HS-5 (cell line): ENCODE data around the gene NAALAD2.
A peak's percentile ranks its signal among the peaks of the same experiment; 100 is the strongest.
"Not testable (repeated sequence)": the region's sequence is repeated elsewhere in the genome, so short reads cannot be mapped to it uniquely, and the experiment has no call there.

Experiments used
- DNase-seq: peaks from one replicate; pipeline ENCODE4 v3.0.0-alpha.2; 2012; ENCODE audit warnings: low read depth

The NAALAD2 gene

DNA sequence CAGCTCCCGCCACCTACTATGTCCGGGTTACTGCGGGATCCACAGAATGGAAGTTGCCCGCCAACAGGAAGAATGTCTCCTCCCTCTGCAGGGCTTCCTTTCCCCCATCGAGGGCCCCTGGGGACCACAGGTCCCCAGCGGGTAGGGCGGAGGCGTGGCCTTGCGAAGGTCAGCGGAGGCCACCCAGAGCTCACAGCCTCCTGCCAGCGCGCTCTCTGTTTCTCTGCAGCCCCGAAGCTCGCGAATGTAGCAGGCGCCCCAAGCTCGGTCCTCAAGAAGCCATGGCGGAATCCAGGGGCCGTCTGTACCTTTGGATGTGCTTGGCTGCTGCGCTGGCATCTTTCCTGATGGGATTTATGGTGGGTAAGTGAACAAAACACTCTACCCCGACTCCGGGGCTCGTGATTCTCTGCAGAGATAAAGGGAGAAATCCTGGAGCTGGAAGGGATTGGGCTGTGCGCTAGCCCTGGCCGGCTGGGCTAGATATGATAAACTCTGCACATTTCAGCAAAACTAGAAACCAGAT, at the start of gene NAALAD2:
Gene NAALAD2, plus strand, starts transcription at position 186 of the 526 bp plus-strand sequence. Its CDS starts 96 bp downstream, at position 282.
- no peak for DNase-seq

DNA sequence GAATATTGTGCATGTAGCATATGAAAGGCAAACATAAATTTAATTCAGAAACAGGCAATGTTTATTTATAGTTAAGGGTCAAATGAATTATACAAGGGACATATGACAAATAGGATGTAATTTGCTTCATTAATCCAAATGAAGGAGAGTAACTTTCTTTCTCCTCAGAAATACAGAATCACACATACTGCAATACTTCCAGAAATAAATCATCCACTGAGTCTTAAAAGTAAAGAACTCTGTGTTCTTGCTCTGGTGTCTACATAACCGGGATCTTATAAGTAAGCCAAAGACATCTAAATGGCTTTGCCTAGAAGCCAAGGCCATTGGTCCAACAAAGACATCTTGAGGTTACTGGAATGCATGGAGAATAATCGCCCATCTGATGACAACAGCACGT, 48.8 kb upstream of the NAALAD2 start, which contains the start of gene UBTFL1:
Gene UBTFL1, plus strand, starts transcription at position 301 of the 400 bp plus-strand sequence. Its CDS starts 0 bp downstream, at position 301.
- DNase-seq, result not testable (repeated sequence)

DNA sequence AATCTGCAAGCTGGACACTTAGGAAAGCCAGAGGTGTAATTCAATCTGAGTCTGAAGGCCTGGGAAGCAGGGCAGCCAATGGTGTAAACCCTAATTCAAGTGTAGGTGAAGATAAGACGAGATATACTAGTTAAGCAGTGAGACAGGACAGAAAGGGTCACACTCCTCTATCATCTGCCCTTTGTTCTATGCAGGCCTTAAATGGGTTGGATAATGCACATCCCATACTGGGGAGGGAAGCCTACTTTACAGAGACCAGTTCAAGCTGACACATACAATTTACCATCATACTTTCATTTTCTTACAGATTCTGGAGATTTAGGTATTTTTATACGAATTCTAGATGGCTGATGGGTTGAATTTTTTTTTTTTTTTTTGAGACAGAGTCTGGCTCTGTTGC, 45.7 kb upstream of the NAALAD2 start:
- DNase-seq, result not testable (repeated sequence)

DNA sequence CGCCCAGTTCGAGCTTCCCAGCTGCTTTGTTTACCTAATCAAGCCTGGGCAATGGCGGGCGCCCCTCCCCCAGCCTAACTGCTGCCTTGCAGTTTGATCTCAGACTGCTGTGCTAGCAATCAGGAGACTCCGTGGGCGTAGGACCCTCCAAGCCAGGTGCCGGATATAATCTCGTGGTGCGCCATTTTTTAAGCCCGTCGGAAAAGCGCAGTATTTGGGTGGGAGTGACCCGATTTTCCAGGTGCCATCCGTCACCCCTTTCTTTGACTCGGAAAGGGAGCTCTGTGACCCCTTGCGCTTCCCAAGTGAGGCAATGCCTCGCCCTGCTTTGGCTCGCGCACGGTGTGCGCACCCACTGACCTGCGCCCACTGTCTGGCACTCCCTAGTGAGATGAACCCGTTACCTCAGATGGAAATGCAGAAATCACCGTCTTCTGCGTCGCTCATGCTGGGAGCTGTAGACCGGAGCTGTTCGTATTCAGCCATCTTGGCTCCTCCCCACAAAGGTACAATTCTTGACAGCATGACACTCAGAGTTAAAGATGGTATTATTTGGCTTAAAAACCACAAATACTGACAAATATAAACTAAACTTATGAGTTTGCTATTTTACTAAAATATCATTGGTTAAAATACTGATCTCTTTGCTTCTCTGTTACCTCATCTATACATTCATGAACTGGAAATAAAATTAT, 39.1 kb upstream of the NAALAD2 start:
- not testable (repeated sequence) for DNase-seq

DNA sequence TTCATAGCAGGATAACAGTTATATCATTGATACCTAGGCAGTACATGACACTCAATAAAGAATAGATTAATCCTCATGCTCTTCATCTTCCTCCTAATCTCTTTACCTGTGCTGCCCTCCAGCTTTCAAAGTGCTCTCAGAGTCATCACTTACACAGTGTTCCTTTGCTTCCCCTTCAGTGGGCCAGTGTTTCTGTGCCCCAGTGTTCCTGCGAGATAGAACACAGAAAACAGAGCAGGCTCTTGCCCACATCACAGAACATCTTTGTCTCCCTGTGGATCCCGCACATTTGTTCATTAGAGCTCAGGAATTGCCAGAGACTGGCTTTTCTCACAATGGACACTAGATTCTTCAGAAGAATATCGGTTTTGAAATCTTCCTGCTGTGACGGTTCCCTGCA, 36.2 kb upstream of the NAALAD2 start:
- DNase-seq, result not testable (repeated sequence)

DNA sequence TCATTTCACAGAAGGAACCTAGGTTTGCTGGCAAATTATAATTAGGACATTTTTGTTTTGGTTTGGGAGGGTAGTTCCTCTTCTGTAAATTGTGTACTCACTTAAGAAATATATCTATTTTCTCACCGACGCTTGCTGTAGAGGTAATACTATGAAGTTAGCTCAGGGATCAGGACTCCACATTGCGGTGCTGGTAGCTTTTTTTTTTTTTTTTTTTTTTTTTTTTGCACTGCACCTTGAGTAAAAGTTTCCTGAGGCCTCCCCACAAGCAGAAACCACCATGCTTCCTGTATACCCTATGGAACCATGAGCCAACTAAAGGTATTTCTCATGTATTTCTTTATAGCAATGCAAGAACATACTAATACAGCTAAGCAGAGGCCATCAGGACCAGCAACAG, 34.0 kb upstream of the NAALAD2 start:
- no peak for DNase-seq

DNA sequence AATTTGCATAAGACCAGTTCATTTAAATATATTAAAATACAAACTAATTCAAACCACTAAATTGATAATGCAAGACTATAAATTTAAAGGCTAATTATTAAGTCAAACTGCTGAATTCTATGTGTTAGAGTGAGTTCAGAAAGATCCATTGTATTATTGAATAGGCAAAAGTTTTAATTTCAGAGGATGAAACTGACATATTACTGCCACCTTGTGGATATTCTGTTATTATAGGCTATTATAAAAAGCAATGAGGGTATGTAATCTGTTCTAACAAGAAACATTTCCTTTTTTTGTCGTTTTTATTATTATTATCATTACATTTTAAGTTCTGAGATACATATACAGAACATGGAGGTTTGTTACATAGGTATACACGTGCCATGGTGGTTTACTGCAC, 20.9 kb upstream of the NAALAD2 start:
- peak; percentile 2 for DNase-seq

DNA sequence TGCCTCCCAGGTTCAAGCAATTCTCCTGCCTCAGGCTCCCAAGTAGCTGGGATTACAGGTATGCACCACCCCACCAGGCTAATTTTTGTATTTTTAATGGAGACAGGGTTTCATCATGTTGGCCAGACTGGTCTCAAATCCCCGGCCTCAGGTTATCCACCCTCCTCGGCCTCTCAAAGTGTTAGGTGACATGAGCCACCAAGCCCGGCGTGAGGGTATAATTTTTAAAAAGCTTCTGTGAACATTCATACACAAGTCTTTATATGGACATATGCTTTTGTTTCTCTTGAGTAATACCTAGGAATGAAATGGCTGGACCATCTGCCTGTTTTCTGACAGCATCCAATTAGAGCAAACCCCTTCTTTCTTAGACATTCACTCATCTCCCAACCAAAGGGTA, 14.3 kb upstream of the NAALAD2 start:
- no peak for DNase-seq

DNA sequence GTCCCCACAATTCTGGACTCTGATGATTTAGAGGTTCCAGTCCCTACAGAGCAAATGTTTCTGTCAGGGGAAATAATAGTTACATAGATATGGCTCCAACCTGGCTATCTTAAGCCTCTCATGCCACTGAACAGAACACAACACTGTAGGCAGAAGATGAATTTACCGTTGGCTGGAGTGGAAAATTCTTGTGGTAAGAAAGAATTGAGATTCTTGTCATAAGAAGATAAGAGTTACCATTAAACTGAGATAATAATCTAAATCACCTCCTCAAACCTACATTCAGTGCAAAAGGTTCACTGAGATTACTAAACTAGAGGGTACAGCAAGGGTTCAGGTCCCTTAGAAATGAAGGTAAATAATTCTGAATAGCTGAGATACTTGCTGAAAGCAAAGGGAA, 10.1 kb upstream of the NAALAD2 start:
- DNase-seq, result no peak

DNA sequence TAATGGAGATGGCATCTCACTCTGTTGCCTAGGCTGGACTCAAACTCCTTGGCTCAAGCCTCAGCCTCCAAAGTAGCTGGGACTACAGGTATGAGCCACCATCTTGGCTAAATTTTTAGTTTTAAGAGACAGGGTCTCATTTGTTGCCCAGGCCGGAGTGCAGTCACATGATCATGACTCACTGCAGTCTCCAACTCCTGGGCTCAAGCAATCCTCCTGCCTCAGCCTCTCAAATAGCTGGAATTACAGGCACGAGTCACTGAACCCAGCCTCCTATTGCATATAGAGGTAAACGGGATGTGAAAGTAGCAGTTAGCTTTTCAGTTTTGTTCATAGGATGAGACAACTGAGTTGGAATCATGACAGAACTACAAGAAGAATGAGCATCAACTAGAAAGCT, 9.5 kb upstream of the NAALAD2 start:
- no peak for DNase-seq

DNA sequence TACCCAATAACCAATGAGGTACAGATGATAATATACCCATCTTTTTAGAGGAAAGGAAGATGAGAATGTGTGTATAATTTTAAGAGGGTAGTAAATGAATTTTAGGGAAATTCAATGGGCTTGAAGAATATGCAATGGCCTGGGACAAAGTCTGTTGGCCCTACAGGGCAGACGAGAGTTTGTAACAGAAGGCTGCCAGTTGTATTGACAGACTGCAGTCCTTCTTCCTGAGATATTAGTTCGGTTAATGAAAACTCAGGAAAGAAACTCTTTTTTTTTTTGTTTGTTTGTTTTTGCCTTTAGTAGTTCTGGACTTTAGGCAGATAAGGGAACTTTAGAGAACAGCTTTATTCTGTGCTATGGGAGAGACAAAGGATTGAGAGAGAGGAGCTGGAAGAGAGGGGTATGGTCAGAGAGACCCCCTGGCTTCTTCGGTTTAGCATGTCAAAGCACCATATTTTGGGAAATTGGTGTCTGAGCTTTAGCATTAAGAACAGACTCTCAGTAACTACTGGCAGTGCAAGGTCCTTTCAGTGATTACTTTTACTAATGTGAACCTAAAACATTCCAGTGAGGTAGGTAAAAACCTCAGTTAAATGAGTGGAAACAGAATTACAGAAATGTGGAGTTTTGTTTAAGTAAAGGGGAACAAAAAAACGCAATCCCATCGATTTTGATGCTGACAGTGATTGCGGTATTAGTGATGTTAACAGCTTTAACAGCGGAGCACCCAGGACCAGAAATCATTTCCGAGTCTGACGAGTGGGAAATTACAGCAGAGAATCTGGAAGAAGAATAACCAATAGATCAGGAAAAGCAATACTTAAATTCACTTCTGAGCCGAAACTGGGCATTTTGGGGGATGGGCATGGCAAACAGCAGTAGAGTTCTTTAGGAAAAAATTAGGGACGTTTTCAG, 644 bp upstream of the NAALAD2 start:
- DNase-seq, result no peak

DNA sequence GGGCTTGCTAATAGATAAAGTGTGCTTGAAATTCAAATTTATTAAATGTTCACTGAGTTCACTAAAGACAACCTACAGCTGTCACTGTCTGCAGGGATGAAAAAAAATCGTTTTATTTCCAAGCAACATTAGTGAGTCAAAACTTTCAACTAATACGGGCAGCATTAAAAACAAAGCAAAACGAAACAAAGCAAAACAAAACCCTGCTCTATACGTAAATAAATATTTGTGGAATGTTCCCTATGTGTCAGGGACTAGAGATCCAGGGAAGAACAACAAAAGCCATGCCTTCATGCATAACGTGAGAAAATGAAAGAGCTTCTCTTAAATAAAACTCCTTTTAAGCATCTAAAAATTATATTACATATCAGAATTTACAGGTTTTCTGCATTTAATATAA, 553 bp downstream of the NAALAD2 start:
- no peak for DNase-seq

DNA sequence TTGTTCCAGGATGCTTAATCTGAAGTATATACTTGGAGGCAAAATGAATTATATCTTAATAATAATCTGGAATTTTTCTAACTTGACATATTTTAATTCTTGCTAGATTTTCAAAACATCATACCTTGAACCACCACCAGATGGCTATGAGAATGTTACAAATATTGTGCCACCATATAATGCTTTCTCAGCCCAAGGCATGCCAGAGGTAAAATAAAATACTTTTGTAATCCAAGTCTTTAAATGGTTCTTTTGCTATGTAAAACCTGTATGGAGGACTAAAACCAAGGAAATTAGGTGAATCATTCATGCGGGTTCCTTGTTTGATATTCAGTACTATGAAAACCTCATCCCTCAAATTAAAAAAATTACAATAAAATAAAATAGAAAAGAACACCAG, 14.4 kb downstream of the NAALAD2 start:
- DNase-seq, result no peak

DNA sequence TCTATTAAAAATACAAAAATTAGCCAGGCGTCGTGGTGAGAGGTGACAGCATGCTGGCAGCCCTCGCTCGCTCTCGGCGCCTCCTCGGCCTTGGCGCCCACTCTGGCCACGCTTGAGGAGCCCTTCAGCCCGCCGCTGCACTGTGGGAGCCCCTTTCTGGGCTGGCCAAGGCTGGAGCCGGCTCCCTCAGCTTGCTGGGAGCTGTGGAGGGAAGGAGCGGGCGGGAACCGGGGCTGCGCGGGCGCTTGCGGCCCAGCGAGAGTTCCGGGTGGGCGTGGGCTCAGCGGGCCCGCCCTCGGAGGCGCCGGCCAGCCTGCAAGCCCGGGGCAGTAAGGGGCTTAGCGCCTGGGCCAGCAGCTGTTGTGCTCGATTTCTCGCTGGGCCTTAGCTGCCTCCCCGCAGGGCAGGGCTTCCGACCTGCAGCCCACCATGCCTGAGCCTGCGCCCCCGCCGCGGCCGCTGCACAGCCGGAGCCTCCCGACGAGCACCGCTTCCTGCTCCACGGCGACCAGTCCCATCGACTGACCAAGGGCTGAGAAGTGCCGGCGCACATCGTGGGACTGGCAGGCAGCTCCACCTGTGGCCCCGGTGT, 32.6 kb downstream of the NAALAD2 start:
- DNase-seq, result not testable (repeated sequence)

DNA sequence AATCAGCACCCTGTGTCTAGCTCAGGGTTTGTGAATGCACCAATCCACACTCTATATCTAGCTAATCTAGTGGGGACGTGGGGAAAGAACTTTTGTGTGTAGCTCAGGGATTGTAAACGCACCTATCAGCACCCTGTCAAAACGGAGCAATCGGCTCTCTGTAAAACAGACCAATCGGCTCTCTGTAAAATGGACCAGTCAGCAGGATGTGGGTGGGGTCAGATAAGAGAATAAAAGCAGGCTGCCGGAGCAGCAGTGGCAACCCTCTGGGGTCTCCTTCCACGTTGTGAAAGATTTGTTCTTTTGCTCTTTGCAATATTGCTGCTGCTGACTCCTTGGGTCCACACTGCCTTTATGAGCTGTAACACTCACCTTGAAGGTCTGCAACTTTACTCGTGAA, 33.2 kb downstream of the NAALAD2 start:
- DNase-seq, result not testable (repeated sequence)

DNA sequence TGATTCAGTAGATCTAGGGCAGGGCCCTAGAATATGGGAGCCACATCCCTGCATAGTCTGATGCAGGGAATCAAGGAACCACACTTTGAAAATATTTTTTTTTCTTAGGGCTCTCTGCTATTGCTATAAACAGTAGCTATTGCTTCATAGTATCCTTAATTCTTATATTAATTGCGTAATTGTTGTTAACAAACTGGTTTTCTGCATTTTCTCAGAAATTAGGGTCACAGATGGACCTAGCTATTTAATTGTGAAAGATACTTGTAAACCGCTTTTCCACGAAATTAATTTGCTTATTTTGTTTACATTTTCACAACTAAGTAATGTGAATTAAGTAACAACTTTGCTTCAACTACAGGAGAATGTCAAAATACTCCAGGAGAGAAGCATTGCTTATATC, 34.1 kb downstream of the NAALAD2 start:
- DNase-seq, result no peak

DNA sequence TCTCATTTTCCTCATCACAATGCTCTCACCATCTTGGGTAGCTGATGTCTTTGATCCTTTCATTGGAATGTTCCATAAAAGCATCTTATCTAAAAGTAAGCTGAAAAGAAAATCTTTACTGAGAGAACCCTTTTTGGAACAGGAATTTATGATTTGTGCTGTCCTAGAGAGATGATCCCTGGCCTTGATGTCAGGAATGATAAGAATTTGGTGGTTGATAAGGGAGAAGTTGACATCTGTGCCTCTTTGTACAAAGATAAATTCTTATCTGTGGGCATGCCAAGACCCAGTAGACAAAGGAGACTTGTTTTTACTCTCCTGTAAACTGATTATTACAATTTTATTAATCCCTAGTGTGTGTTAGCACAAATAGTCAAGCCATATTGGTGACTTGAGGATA, 36.9 kb downstream of the NAALAD2 start:
- no peak for DNase-seq

DNA sequence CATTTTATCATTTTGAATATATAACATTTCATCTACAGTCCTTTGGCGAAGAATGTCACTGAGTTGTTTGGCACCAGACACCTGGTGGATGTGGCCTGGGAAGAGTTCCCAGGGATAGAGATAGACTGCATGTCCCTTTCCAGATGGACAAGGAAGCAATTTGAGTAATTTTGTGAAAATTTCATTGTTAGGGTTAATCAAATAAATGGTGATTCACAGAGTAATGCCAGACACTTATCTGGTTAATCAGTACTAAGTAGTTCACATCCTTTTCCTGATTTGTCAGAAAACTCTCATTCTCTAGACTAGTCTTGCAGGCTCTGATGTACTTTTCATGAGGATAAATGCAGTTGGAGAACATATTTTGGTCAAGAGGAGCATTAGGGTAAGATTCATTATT, 41.6 kb downstream of the NAALAD2 start:
- DNase-seq, result no peak

DNA sequence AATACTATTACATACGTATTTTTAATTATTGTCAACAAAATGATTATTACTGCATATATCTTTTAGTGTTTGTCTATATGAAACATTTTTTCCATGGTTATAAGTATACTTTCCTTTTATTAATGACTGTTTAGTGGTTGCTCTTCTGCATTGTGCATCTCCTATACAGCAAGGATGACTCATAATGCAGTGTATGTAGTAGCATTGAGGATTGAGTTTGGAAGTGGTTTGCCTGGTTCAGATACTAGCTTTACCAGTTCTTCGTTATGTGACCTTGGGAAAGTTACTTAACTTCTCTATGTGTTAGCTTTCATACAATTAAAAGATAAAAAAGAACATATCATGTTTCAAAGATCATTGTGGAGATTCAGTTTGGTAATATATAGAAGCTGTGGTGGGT, 44.3 kb downstream of the NAALAD2 start:
- DNase-seq, result no peak

DNA sequence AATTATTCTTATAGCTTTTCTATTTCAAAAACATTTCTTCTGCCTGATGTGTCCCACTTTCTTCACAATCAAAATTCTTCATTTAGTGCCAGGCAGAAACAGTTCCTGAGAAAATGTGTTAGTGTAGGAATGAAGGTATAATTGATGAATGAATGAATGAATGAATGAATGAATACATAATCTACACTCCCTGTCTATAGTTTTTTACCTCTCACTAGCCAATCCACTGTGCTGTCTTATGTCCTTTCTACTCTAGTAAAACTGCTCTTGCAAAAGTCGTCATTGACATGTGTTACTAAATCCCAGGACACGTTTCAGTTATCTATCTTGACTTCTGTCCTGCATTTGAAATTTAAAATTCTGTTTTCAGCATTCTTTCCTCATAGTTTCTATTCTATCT, 45.5 kb downstream of the NAALAD2 start:
- DNase-seq, result no peak

DNA sequence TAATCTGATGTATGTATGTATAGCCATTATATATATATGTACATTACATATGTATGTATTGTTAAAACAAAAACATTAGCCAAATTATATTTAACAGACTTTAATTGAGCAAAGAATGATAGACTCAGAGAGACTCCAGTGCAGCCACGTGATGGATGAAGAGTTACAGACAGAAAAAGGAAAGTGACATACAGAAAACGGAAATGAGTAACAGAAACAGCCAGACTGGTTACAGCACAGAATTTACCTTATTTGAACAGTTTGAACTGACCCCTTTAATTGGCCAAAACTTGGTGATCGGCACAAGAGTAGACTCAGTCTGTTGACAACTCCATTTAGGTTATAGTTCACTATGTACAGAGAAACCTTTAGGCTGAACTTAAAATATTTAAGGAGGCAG, 53.4 kb downstream of the NAALAD2 start:
- no peak for DNase-seq

DNA sequence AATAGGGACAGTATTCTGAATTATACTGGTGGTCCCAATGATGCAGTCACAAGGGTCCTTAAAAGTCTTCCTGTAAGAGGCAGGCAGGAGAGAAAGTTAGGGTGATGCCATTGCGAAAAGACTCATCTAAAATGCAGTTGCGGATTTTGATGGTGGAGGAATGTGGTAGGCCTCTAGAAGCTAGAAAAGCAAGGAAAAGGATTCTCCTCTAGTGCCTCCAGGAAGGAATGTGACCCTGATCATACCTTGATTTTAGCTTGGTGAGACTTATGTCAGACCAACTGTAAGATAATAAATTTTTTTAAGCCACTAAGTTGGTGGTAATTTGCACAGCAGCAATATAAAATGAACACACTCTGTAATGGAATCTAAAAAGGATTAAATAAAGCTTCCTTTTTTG, 54.5 kb downstream of the NAALAD2 start:
- DNase-seq, result no peak
